Forelimb muscle (tissue), 1 donor: ENCODE results near the gene GRID1. TPM values are rescaled to one million over a fixed set of nuclear protein-coding genes. Genes with fewer than 3 reads are reported as not detected.

ENCODE experiments used
- DNase-seq: peaks from one replicate; pipeline ENCODE4 v3.0.0-alpha.2; 2013; ENCODE audit warnings: low read depth
- polyA plus RNA-seq: library from polyadenylated mRNA; unstranded; fragments of 120-200 nt; gene quantifications from one replicate; pipeline ENCODE4 v1.2.1, GENCODE V29; 2013; ENCODE audit not compliant: insufficient read length

GRID1 gene
- polyA plus RNA-seq, 1 donor, result 3.8 TPM

DNA sequence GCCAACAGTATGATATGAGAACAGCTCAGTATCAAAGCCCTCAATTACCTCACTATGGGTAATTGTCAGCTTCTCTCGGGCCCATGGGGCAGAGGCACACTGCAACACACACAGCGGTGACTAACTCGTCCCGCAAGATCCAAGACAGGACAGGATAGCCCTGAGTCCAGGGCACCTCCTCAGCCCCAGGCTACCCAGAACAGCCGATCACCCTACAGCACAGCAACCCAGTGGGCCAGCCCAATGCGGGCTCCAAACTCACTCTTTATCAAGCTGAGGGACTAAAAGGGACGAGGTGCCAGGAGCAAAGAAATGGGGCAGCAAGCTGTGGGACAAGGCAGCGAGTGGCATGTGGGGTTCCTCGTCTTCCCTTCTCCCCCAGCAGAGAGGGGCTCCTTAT, 765.1 kb downstream of the GRID1 start:
- no peak for DNase-seq

- DNase-seq, result no peak
These were observed 765.9 kb downstream of the GRID1 start for GRCh38 chr10:85600744-85601081.

- no peak for DNase-seq
These were observed 766.4 kb downstream of the GRID1 start for GRCh38 chr10:85600026-85600743.

GRCh38 chr10:85599081-85599480, 767.5 kb downstream of the GRID1 start:
- DNase-seq, result no peak

DNA sequence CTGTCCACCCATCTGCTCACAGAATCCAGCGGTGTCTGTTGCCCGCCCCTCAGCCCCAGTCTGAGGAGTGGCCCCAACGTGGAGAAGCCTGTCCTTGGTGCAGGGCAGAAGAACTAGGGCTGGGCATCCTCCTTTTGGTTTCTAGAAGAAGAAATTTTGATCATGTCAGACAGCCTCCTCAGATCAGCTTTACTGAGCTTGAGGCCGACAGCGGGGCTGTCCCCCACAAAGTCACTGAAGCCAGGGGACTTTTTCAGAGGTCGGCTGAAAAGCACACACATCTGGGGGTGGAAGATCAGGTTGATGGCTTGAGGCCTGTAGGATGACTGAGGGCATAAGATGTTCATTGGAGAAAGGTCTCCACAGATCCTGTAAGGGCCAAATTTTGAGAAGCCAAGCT, 767.9 kb downstream of the GRID1 start:
- no peak for DNase-seq

GRCh38 chr10:85597006-85597405, 769.6 kb downstream of the GRID1 start:
- no peak for DNase-seq

- DNase-seq, result no peak
These were observed 770.2 kb downstream of the GRID1 start for GRCh38 chr10:85596389-85596788.

DNA sequence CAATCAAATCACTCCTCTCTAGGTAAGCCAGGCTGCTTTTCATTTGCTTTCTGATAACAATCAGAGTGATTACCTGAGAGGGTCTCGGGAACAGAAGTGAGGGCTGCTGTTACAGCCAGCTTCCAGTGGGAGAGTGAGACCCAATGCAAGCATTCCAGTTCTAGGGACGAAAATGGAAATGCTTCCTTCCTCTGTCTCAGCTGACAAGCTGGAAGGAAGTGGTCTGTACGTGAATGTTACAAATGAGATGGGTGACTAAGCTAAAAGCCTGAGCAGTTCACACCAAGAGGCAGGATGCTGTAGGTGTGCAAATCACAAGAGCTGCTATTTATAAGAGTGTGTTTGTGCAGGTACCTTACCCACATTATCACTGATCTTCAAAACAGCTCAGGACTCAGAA, 772.4 kb downstream of the GRID1 start:
- DNase-seq, result no peak

DNA sequence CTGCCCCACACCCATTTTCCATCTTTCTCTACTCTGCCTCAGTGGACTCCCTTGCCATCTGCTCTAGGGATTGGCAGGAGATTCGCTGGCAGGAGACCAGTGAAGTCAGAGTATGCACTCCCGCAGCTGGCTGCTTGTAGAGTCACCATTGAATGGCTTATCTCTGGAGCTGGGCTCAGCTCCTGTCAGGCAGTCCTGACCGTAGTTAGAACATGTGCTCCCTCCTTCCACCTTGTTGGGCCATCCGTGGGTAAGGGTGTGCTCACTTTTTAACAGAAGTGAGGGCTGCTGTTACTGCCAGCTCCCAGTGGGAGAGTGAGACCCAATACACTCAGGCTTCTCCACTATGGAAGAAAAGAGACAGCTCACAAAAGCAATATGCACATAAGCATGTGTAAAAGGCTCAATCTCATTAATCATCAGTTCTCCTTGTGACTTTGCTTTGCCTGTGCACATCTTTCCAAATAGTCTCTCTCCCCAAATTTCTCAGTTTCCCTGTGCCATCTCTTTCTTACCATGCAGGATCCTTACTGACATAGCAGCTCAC, 773.3 kb downstream of the GRID1 start:
- DNase-seq, result no peak

DNA sequence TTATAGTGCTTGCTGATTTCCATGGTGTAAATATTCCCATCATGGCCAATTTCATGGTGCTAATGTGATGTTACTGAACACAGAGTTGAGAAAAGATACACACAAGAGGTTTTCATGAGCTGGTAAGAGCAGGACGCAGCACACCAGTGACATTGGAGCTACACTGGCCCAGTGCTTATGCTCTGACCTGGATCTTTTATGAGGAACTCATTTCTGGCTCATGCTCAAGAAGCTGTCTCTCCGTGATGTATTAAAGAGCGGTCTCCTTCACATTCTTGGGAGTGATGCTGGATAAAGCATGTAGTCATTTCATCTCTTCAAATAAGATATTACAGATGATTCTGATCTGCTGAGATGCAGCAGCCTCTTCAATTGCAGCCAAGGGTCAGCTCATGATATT, 785.2 kb downstream of the GRID1 start:
- no peak for DNase-seq

- DNase-seq, result no peak
These were observed 786.0 kb downstream of the GRID1 start for GRCh38 chr10:85580585-85580984.

DNA sequence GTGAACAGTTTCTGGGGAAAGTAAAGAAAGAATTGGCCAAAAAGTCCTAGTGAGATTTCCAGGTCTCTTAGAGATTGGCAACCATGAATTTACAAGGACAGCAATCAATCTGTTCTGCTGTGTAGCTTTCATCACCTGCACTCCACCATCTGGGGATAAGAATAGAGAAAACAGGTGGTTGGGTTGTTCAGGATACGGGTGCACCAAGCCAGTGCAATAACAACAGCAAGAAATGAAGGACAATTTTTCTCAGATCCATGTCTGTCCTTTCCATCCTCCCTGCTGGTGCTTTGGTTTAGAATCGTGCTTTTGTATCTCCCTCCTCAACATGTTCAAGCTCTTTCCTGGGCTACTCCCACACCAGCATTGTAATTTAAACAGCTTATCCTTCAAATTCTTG, 787.7 kb downstream of the GRID1 start:
- no peak for DNase-seq

- DNase-seq, result no peak
These were observed 791.2 kb downstream of the GRID1 start for GRCh38 chr10:85575441-85575840.

- DNase-seq, result no peak
These were observed 795.7 kb downstream of the GRID1 start for GRCh38 chr10:85570871-85571270.

- DNase-seq, result no peak
These were observed 801.2 kb downstream of the GRID1 start for GRCh38 chr10:85565381-85565780.

- DNase-seq, result no peak
These were observed 808.1 kb downstream of the GRID1 start for GRCh38 chr10:85558533-85558932.

- no peak for DNase-seq
These were observed 808.9 kb downstream of the GRID1 start for GRCh38 chr10:85557706-85558105.

- no peak for DNase-seq
These were observed 809.5 kb downstream of the GRID1 start for GRCh38 chr10:85557077-85557476.

Other genes starting within 250 kb of the GRID1 start
- 26.6 TPM for gene WAPL, start 155.0 kb upstream of the GRID1 start, polyA plus RNA-seq